OCI-LY1 (cell line): ENCODE measurements around the gene MTAP.

Experiments
- EZH2 ChIP-seq: fragments of 200-600 bp; sonication (generic), shearing (Covaris generic); IDR thresholded peaks from 2 replicates; pipeline ENCODE4 v1.8.0; 2017; ENCODE audit warnings: borderline replicate concordance, mixed run types, mild to moderate bottlenecking, antibody characterized with exemption, low read length, moderate library complexity, mixed read lengths
- TF ChIP-seq, protein P1 (sequence below): fragments of 200-600 bp; sonication (generic), shearing (Covaris generic); IDR thresholded peaks from 2 replicates; pipeline ENCODE4 v1.5.1; 2017; ENCODE audit warnings: mild to moderate bottlenecking, antibody characterized with exemption, low read length, moderate library complexity, mixed read lengths

DNA sequence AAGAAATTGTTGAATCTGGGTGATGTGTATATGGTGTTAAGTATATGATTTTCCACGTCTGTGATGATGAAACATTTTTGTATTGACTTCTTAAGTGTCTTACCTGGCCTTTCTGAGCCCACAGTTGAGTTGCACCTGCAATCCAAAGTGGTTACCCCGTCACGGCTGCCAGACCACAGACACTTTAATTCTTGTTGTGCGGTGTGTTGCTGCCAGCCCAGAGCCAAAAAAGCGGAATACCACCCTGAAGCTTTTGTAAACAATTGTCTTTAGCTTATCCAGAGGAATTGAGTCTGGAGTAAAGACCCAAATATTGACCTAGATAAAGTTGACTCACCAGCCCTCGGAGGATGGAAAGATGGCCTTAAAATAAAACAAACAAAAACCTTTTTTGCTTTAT is 35.1 kb downstream of the MTAP start:
- TF ChIP-seq, protein P1, sequence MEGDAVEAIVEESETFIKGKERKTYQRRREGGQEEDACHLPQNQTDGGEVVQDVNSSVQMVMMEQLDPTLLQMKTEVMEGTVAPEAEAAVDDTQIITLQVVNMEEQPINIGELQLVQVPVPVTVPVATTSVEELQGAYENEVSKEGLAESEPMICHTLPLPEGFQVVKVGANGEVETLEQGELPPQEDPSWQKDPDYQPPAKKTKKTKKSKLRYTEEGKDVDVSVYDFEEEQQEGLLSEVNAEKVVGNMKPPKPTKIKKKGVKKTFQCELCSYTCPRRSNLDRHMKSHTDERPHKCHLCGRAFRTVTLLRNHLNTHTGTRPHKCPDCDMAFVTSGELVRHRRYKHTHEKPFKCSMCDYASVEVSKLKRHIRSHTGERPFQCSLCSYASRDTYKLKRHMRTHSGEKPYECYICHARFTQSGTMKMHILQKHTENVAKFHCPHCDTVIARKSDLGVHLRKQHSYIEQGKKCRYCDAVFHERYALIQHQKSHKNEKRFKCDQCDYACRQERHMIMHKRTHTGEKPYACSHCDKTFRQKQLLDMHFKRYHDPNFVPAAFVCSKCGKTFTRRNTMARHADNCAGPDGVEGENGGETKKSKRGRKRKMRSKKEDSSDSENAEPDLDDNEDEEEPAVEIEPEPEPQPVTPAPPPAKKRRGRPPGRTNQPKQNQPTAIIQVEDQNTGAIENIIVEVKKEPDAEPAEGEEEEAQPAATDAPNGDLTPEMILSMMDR = no peak
- no peak for TF ChIP-seq EZH2
